Neural progenitor cell (in vitro differentiated cells): ENCODE data around the gene SLC25A6. TPM values are rescaled to one million over a fixed set of nuclear protein-coding genes. Genes with fewer than 3 reads are reported as not detected.

ENCODE experiments used
- DNase-seq: peaks from one replicate; pipeline ENCODE4 v3.0.0-alpha.2; 2016; ENCODE audit warnings: low spot score
- H2AFZ ChIP-seq: fragments of 200-600 bp; sonication (generic); replicated peaks from 2 replicates; pipeline ENCODE4 v1.6.1; 2016; ENCODE audit warnings: antibody characterized with exemption
- H3F3A ChIP-seq: fragments of 200-600 bp; sonication (generic); 2 replicates; pipeline ENCODE4 v1.6.1; 2016; ENCODE audit warnings: antibody characterized with exemption, low read depth
- H3K27ac ChIP-seq: fragments of 200-600 bp; sonication (generic); 2 replicates; pipeline ENCODE4 v1.5.1; 2016; ENCODE audit warnings: mild to moderate bottlenecking
- H3K27me3 ChIP-seq: fragments of 200-600 bp; sonication (generic); 2 replicates; pipeline ENCODE4 v1.6.1; 2016; ENCODE audit warnings: mild to moderate bottlenecking, moderate library complexity
- H3K36me3 ChIP-seq: fragments of 200-600 bp; sonication (generic); 2 replicates; pipeline ENCODE4 v1.5.1; 2016
- H3K4me1 ChIP-seq: fragments of 200-600 bp; sonication (generic); 2 replicates; pipeline ENCODE4 v1.6.1; 2016; ENCODE audit warnings: mixed run types
- H3K4me2 ChIP-seq: fragments of 200-600 bp; sonication (generic); 2 replicates; pipeline ENCODE4 v1.6.1; 2016
- H3K4me3 ChIP-seq: fragments of 200-600 bp; sonication (generic); 2 replicates; pipeline ENCODE4 v1.5.1; 2016
- H3K79me2 ChIP-seq: fragments of 200-600 bp; sonication (generic); 2 replicates; pipeline ENCODE4 v1.6.1; 2016; ENCODE audit warnings: low read depth
- H3K9ac ChIP-seq: fragments of 200-600 bp; sonication (generic); 2 replicates; pipeline ENCODE4 v1.6.1; 2016
- H3K9me3 ChIP-seq: fragments of 200-600 bp; sonication (generic); 2 replicates; pipeline ENCODE4 v1.5.1; 2016; ENCODE audit warnings: low read depth
- H4K20me1 ChIP-seq: fragments of 200-600 bp; sonication (generic); 2 replicates; pipeline ENCODE4 v1.6.1; 2016; ENCODE audit warnings: low read depth
- H3K27ac Mint-ChIP-seq: 3 replicates; pipeline ENCODE4 v1.8.0; 2021; ENCODE audit warnings: mixed read lengths
- H3K27me3 Mint-ChIP-seq: 2 replicates; pipeline ENCODE4 v1.8.0; 2022; ENCODE audit warnings: low read depth, mild to moderate bottlenecking, inconsistent platforms, moderate library complexity, mixed read lengths; ENCODE audit not compliant: insufficient read depth
- H3K36me3 Mint-ChIP-seq: 3 replicates; pipeline ENCODE4 v1.8.0; 2021; ENCODE audit warnings: mixed read lengths
- H3K4me1 Mint-ChIP-seq: 3 replicates; pipeline ENCODE4 v1.8.0; 2021; ENCODE audit warnings: mixed read lengths
- H3K4me3 Mint-ChIP-seq: 3 replicates; pipeline ENCODE4 v1.8.0; 2021; ENCODE audit warnings: mild to moderate bottlenecking, moderate library complexity, mixed read lengths
- H3K9me3 Mint-ChIP-seq: 3 replicates; pipeline ENCODE4 v1.8.0; 2020; ENCODE audit warnings: mixed read lengths
- CTCF ChIP-seq: fragments of 200-600 bp; sonication (generic); IDR thresholded peaks from 2 replicates; pipeline ENCODE4 v1.5.1; 2017; ENCODE audit warnings: antibody characterized with exemption, mild to moderate bottlenecking
- EZH2 ChIP-seq: fragments of 200-600 bp; sonication (generic); IDR thresholded peaks from 2 replicates; pipeline ENCODE4 v1.6.1; 2017; ENCODE audit warnings: antibody characterized with exemption, mild to moderate bottlenecking, moderate library complexity
- EZH2phosphoT487 ChIP-seq: fragments of 200-600 bp; sonication (generic); IDR thresholded peaks from 2 replicates; pipeline ENCODE4 v1.6.1; 2017; ENCODE audit warnings: antibody characterized with exemption
- total RNA-seq: library from RNA; depleted of rRNA; stranded (reverse); fragments of >200 nt; gene quantifications from 2 replicates; pipeline ENCODE4 v1.2.3, GENCODE V29; 2015; ENCODE audit warnings: low replicate concordance

The SLC25A6 gene
- total RNA-seq, 1 donor from 2014 or later: 193 TPM

- no peak overlapping the region for H3K4me3 Mint-ChIP-seq
- H3K9me3 Mint-ChIP-seq: peaks cover 7% of the 10 kb centered on the region
- H3K4me2 ChIP-seq: no peak overlapping the region
- no peaks in the 10 kb centered on the region for H3K9me3 ChIP-seq
- H3K27me3 Mint-ChIP-seq: peaks cover 6% of the 10 kb centered on the region
- H3K27ac Mint-ChIP-seq: no peak overlapping the region
- peaks cover 21% of the 10 kb centered on the region for H3F3A ChIP-seq
- H3K4me1 ChIP-seq: peaks cover 5% of the 10 kb centered on the region
- no peaks in the 10 kb centered on the region for H3K4me1 Mint-ChIP-seq
- no peak overlapping the region for H3K4me3 ChIP-seq
- H3K79me2 ChIP-seq: no peaks in the 10 kb centered on the region
- H3K36me3 ChIP-seq: peaks cover 7% of the 10 kb centered on the region
- peaks cover 21% of the 10 kb centered on the region for H3K36me3 Mint-ChIP-seq
- H2AFZ ChIP-seq: no peak overlapping the region
- H3K9ac ChIP-seq: no peak overlapping the region
- H3K27ac ChIP-seq: no peak overlapping the region
- no peaks in the 10 kb centered on the region for H4K20me1 ChIP-seq
- no peaks in the 10 kb centered on the region for H3K27me3 ChIP-seq
- DNase-seq: no peak
- no peak for TF ChIP-seq EZH2
- no peak for TF ChIP-seq EZH2phosphoT487
- no peak for TF ChIP-seq CTCF
These were observed 25.2 kb upstream of the SLC25A6 start for GRCh38 chrX:1416965-1417760.

- TF ChIP-seq EZH2phosphoT487 (no peak), CTCF (no peak), EZH2 (no peak)
- Histone ChIP-seq H3K4me3 (no peak overlapping the region), H2AFZ (no peak overlapping the region), H4K20me1 (no peaks in the 10 kb centered on the region), H3K36me3 (peaks cover 2% of the 10 kb centered on the region), H3K4me2 (no peak overlapping the region), H3K79me2 (no peaks in the 10 kb centered on the region), H3K4me1 (peaks cover 5% of the 10 kb centered on the region), H3K9me3 (no peaks in the 10 kb centered on the region), H3F3A (peaks cover 21% of the 10 kb centered on the region), H3K27ac (no peak overlapping the region), H3K9ac (no peak overlapping the region), H3K27me3 (no peaks in the 10 kb centered on the region)
- Mint-ChIP-seq H3K27ac (no peak overlapping the region), H3K36me3 (peaks cover 13% of the 10 kb centered on the region), H3K9me3 (no peaks in the 10 kb centered on the region), H3K4me1 (no peaks in the 10 kb centered on the region), H3K27me3 (peaks cover 6% of the 10 kb centered on the region), H3K4me3 (no peak overlapping the region)
- no peak for DNase-seq
These were observed 24.4 kb upstream of the SLC25A6 start for GRCh38 chrX:1416327-1416784.

GRCh38 chrX:1412551-1413161 is 20.7 kb upstream of the SLC25A6 start:
- Mint-ChIP-seq H3K27me3 (no peaks in the 10 kb centered on the region), H3K36me3 (peaks cover 8% of the 10 kb centered on the region), H3K27ac (no peak overlapping the region), H3K9me3 (no peaks in the 10 kb centered on the region), H3K4me3 (no peak overlapping the region), H3K4me1 (no peaks in the 10 kb centered on the region)
- no peaks in the 10 kb centered on the region for H3K36me3 ChIP-seq
- TF ChIP-seq EZH2 (no peak), CTCF (no peak), EZH2phosphoT487 (no peak)
- no peaks in the 10 kb centered on the region for H4K20me1 ChIP-seq
- no peak overlapping the region for H3K4me3 ChIP-seq
- no peaks in the 10 kb centered on the region for H3K79me2 ChIP-seq
- no peaks in the 10 kb centered on the region for H3F3A ChIP-seq
- H3K9ac ChIP-seq: no peak overlapping the region
- no peak for DNase-seq
- H3K4me1 ChIP-seq: no peaks in the 10 kb centered on the region
- no peak overlapping the region for H3K27ac ChIP-seq
- H3K27me3 ChIP-seq: no peaks in the 10 kb centered on the region
- no peaks in the 10 kb centered on the region for H3K9me3 ChIP-seq
- no peak overlapping the region for H2AFZ ChIP-seq
- H3K4me2 ChIP-seq: no peak overlapping the region
